IPS-NIHi7 (cell line): ENCODE results near the gene ELFN1.
A peak's percentile ranks its signal among the peaks of the same experiment; 100 is the strongest.

ENCODE experiments used
- DNase-seq: peaks from one replicate; pipeline ENCODE4 v3.0.0; 2012; ENCODE audit warnings: mixed read lengths; ENCODE audit errors: extremely low spot score

Gene ELFN1

GRCh38 chr7:1694611-1695511, 24.8 kb downstream of the ELFN1 start:
- DNase-seq, result no peak

GRCh38 chr7:1695800-1696454, 25.9 kb downstream of the ELFN1 start:
- DNase-seq, result no peak

GRCh38 chr7:1696671-1697498, 26.8 kb downstream of the ELFN1 start:
- no peak for DNase-seq

DNA sequence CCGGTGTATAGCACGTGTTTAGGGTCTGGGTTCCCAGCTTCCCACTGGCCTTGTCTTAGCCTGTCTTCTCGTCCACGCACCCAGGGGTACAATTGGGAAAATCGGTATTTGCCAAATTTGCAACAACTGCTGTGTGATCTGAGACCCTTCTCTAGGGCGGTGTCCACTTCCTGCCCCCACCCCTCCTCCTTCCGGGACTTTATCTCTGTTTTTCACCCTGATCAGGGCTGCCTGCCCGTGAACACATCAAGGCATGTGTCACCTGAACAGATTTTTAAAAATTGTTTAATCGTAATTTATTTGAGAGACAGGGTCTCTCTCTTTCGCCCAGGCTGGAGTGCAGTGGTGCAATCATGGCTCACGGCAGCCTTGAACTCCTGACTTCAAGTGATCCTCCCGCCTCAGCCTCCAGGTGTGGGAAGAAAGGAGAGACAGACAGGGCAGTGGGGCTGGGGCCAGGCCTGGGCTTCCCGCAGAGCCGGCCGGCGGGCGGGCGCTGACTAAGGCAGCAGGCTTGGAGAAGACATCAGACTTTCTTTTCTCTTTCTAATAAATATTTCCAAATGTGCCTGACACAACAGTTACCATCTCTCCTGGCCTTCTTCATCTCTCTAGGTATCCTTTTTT, 27.5 kb downstream of the ELFN1 start:
- no peak for DNase-seq

DNA sequence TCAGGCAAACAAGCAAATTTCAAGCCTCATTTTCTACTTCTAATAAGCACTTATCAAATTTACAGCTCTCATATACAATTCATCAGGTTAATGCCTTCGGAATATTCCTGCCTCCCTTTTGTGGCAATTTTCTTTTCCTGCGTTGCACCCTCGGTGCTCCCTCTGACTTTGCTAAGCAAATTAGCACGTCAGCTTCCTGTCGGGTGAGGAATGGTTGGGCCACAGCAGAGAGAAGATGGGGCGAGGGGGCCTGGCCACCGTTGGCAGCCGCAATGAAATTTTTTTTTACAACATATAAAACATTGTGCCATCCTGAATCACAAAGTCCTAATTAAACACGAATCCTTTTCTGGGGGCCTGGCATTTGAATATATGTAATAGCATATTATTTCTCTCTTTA, 28.1 kb downstream of the ELFN1 start:
- peak; percentile 9 for DNase-seq

GRCh38 chr7:1698951-1699350, 28.9 kb downstream of the ELFN1 start:
- DNase-seq, result no peak

DNA sequence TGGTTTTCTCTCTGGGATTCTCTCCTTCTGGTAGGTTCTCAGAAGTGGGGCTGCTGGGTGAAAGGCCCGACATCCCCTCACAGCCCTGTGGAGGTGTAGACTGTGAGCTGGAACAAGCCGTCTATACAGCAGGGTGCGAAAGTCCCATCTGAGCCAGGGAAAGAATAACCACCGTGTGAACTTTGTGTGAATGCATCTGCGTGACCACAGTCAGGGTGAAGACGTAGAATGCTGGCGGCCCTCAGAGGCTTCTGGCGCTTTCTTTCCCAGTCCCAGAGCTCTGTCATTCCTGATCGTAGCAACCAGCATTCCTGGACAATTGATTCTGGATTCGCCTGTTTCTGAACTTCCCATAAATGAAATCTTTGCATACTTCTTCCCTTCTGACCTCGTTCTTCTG, 30.0 kb downstream of the ELFN1 start:
- DNase-seq, result no peak

GRCh38 chr7:1700536-1701333, 30.7 kb downstream of the ELFN1 start:
- DNase-seq, result no peak

GRCh38 chr7:1702652-1703051, 32.6 kb downstream of the ELFN1 start:
- DNase-seq, result no peak

GRCh38 chr7:1703441-1703840, 33.4 kb downstream of the ELFN1 start:
- peak; percentile 49 for DNase-seq

DNA sequence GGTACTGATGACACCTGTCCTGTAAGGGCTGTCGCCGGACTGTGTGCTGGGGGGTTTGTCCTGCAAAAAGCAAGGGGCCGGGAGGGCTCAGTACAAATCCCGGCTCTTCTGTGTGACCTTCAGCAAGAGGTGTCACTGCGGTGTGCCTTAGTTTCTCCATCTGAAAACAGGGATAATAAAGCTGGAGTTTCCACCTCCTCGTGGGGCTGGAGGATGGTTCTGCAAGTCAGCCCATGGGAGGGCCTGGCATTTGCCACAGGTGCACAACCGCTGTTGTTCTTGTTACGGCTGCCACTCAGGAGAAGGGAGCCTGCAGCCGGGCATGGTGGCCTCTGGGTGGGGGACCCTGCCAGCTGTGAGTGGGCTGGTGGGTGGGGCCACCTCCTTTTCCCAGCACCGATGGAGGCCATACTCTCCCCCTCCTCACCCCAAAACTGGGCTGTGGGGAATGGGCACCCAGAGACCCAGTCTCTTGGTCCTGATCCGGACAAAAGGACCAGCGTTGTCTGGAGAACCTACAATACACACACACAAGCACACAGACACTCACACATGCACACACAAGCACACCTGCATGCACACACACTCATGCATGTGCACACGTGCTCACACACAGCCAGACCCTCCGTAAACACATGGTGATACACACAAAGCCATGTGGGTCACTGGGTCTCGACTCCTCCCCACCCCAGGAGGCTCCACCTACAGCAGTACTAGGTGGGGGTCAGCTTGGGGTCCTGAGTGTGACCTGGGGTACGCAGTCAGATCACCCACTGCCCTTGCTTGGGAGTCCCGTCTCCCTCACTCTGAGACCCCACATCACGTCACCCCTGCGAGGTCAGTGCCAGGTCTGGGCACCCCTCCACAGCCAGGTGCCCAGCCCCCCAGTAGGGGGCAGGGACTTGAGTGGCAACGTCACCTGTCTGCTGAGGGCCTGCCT, 34.1 kb downstream of the ELFN1 start:
- DNase-seq, result no peak

DNA sequence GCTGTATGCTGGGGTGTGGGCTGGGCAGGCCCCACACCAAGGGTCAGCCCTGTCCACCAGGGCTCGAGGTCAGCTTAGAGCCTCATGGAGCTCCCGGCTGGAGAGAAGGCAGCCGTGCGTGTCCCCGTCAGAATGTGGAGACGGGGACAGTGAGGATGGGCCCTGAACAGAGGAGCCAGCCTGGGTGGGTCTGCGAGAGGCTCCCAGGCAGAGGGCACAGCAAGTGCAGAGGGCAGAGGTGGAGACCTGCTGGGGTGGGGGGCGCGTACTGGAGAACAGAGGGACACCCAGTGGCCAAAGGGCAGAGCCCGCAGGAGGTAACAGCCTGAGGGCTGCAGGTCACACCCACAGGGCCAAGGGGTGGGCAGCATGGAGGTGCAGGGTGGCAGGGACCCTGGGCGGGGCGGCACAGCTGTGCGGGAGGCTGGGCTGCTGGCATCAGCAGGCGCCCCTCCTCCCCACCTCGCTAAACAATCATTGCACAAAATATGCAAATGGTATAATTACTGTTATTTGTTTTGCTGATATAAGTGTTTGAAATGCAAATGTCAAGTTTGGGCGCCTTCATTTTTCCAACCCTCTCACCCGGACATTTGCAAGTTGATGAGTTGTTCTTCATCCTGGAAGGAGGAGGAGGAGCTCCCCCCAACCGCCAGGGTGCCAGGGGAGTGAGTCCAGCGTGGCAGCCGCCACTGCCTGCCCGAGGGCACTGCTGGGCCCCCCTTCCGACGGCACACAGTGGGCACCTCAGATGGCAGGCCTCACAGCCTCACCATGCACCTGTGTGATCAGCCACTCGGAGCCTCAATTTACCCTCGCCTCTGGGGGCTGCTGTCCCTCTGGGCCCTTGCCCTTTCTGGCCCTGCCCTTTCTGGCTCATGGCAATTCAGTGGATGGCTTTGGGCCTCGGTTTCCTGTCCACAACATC, 35.0 kb downstream of the ELFN1 start:
- DNase-seq, result no peak

DNA sequence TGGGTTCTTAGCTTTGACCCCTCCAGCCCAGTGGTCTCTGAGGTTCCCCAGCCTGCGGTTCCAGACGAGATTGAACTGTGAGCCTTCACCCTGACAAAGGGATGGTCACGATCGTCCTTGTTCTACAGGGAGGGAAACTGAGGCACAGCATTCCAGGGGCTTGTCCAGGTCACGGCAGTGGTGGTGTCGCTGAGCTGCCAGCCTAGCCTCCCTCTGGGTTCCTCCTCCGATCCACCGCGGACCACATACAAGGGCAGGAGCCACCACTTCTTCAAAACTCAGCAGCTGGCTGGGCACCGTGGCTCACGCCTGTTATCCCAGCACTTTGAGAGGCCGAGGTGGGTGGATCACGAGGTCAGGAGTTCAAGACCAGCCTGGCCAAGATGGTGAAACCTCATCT, 35.8 kb downstream of the ELFN1 start:
- DNase-seq, result no peak

DNA sequence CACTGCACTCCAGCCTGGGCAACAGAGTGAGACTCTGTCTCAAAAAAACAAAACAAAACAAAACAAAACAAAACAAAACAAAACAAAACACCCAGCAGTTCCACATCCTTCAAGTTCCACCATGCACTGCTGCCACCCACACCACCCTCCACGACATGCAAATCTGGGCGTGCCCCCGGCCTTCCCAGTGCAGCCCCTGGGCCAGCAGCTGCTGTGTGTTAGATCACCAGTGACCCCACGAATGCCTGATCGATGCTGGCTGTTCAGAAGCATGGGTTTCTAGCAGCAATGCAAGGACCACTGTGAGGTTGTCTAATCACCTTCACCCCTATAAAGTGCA, 36.3 kb downstream of the ELFN1 start:
- no peak for DNase-seq

DNA sequence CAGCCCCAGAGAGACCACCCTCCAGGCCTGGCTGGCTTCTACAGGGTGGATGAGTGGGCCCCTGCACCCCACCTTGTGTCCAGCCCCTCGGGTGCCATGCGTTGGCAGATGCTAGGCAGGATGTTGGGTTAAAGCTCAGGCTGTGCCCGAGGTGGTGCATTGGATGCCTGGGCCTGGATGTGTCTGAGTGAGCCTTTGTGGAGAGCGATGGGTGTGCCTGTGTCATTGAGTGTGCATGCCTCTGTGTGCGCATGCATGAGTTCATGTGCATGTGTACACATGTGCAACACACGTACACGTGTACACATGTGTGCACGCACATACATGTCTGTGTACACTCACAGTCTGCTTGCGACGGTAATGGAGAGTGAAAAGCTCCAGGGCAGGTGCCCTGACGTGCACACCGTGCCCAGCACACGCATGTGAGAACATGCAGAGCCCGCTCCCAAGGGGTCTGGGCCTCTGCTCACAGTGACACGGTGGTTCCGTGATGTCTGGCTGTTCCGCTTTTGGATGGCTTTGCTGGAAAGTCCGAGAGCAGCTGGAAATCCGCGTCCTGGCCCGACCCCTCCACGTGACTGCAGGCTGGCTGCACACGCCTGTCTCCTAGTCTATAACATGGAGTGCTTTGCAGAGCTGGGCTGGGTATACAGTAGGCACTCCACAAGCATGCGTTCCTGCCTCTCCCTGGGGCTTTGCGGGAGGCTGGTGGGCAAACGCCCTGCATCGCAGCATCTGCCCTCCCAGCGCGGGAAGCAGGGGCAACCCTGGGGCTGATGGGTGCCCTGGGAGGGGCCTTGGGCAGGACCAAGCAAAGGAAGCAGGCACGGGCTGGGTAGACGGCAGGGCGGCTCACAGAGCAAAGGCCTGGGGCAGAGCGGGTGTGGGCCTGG, 36.9 kb downstream of the ELFN1 start:
- no peak for DNase-seq

- no peak for DNase-seq
Measured at GRCh38 chr7:1707756-1708595, 37.9 kb downstream of the ELFN1 start.
